Measurements from ENCODE around the gene MED25. TPM values are rescaled to one million over a fixed set of nuclear protein-coding genes. Genes with fewer than 3 reads are reported as not detected.

MED25 gene
- total and polyA plus RNA-seq, 2 experiments from 2014 or later: 45.6 to 58.6 TPM

- H3K4me3 Mint-ChIP-seq: no peak overlapping the region; the same call in 2 of the 3 replicates
- H3K4me1 Mint-ChIP-seq: peaks cover 17% of the 10 kb centered on the region; the same call in 2 of the 3 replicates
- Histone ChIP-seq H3K4me3 (no peak overlapping the region), H3K4me1 (ENCODE audit: insufficient read depth) (peaks cover 9% of the 10 kb centered on the region; the same call in 1 of the 2 replicates), H3K4me2 (no peak overlapping the region), H3K9me2 (ENCODE audit: insufficient read depth) (no peaks in the 10 kb centered on the region), H3F3A (replicated peaks; ENCODE audit: low read depth) (peaks cover 19% of the 10 kb centered on the region; the same call in 1 of the 2 replicates), H4K20me1 (replicated peaks; ENCODE audit: insufficient read depth) (peaks cover 8% of the 10 kb centered on the region), H2AFZ (no peak overlapping the region), H3K36me3 (ENCODE audit: insufficient read depth) (peaks cover 39% of the 10 kb centered on the region), H3K27ac (ENCODE audit: low read depth) (no peak overlapping the region), H3K79me2 (replicated peaks; ENCODE audit: insufficient read depth) (peaks cover 19% of the 10 kb centered on the region), H3K27me3 (ENCODE audit: insufficient read depth) (no peaks in the 10 kb centered on the region)
- H3K9me3 Mint-ChIP-seq: peaks cover 3% of the 10 kb centered on the region; the same call in 1 of the 3 replicates
- peaks cover 72% of the 10 kb centered on the region for H3K36me3 Mint-ChIP-seq (ENCODE audit: low read depth)
- TF ChIP-seq, protein P1, sequence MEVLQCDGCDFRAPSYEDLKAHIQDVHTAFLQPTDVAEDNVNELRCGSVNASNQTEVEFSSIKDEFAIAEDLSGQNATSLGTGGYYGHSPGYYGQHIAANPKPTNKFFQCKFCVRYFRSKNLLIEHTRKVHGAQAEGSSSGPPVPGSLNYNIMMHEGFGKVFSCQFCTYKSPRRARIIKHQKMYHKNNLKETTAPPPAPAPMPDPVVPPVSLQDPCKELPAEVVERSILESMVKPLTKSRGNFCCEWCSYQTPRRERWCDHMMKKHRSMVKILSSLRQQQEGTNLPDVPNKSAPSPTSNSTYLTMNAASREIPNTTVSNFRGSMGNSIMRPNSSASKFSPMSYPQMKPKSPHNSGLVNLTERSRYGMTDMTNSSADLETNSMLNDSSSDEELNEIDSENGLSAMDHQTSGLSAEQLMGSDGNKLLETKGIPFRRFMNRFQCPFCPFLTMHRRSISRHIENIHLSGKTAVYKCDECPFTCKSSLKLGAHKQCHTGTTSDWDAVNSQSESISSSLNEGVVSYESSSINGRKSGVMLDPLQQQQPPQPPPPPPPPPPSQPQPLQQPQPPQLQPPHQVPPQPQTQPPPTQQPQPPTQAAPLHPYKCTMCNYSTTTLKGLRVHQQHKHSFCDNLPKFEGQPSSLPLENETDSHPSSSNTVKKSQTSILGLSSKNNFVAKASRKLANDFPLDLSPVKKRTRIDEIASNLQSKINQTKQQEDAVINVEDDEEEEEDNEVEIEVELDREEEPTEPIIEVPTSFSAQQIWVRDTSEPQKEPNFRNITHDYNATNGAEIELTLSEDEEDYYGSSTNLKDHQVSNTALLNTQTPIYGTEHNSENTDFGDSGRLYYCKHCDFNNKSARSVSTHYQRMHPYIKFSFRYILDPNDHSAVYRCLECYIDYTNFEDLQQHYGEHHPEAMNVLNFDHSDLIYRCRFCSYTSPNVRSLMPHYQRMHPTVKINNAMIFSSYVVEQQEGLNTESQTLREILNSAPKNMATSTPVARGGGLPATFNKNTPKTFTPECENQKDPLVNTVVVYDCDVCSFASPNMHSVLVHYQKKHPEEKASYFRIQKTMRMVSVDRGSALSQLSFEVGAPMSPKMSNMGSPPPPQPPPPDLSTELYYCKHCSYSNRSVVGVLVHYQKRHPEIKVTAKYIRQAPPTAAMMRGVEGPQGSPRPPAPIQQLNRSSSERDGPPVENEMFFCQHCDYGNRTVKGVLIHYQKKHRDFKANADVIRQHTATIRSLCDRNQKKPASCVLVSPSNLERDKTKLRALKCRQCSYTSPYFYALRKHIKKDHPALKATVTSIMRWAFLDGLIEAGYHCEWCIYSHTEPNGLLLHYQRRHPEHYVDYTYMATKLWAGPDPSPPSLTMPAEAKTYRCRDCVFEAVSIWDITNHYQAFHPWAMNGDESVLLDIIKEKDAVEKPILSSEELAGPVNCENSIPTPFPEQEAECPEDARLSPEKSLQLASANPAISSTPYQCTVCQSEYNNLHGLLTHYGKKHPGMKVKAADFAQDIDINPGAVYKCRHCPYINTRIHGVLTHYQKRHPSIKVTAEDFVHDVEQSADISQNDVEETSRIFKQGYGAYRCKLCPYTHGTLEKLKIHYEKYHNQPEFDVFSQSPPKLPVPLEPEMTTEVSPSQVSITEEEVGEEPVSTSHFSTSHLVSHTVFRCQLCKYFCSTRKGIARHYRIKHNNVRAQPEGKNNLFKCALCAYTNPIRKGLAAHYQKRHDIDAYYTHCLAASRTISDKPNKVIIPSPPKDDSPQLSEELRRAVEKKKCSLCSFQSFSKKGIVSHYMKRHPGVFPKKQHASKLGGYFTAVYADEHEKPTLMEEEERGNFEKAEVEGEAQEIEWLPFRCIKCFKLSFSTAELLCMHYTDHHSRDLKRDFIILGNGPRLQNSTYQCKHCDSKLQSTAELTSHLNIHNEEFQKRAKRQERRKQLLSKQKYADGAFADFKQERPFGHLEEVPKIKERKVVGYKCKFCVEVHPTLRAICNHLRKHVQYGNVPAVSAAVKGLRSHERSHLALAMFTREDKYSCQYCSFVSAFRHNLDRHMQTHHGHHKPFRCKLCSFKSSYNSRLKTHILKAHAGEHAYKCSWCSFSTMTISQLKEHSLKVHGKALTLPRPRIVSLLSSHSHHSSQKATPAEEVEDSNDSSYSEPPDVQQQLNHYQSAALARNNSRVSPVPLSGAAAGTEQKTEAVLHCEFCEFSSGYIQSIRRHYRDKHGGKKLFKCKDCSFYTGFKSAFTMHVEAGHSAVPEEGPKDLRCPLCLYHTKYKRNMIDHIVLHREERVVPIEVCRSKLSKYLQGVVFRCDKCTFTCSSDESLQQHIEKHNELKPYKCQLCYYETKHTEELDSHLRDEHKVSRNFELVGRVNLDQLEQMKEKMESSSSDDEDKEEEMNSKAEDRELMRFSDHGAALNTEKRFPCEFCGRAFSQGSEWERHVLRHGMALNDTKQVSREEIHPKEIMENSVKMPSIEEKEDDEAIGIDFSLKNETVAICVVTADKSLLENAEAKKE (CRISPR knock-in tag; IDR thresholded peaks at IDR 0.05): no peak
- no peak for TF ChIP-seq ZNF331 (CRISPR knock-in tag; IDR thresholded peaks at IDR 0.05; ENCODE audit: low read depth)
- TF ChIP-seq CREB1 (CRISPR knock-in tag; IDR thresholded peaks at IDR 0.05; ENCODE audit: low read depth): no peak
- TF ChIP-seq, protein P2, sequence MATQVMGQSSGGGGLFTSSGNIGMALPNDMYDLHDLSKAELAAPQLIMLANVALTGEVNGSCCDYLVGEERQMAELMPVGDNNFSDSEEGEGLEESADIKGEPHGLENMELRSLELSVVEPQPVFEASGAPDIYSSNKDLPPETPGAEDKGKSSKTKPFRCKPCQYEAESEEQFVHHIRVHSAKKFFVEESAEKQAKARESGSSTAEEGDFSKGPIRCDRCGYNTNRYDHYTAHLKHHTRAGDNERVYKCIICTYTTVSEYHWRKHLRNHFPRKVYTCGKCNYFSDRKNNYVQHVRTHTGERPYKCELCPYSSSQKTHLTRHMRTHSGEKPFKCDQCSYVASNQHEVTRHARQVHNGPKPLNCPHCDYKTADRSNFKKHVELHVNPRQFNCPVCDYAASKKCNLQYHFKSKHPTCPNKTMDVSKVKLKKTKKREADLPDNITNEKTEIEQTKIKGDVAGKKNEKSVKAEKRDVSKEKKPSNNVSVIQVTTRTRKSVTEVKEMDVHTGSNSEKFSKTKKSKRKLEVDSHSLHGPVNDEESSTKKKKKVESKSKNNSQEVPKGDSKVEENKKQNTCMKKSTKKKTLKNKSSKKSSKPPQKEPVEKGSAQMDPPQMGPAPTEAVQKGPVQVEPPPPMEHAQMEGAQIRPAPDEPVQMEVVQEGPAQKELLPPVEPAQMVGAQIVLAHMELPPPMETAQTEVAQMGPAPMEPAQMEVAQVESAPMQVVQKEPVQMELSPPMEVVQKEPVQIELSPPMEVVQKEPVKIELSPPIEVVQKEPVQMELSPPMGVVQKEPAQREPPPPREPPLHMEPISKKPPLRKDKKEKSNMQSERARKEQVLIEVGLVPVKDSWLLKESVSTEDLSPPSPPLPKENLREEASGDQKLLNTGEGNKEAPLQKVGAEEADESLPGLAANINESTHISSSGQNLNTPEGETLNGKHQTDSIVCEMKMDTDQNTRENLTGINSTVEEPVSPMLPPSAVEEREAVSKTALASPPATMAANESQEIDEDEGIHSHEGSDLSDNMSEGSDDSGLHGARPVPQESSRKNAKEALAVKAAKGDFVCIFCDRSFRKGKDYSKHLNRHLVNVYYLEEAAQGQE (IDR thresholded peaks at IDR 0.05; ENCODE audit: unreplicated experiment): no peak
- no peak for TF ChIP-seq STAT1 (IDR thresholded peaks at IDR 0.05; ENCODE audit: unreplicated experiment)
- no peak for TF ChIP-seq EZH2 (IDR thresholded peaks at IDR 0.05; ENCODE audit: low read depth, unreplicated experiment)
- ATAC-seq (no peak), DNase-seq (ENCODE audit: low spot score) (peak; percentile 74)
- H3K27ac Mint-ChIP-seq: peak overlapping the region; percentile 81; the same call in 1 of the 2 replicates
- peaks cover 10% of the 10 kb centered on the region for H3K27me3 Mint-ChIP-seq (ENCODE audit: insufficient read depth, low read depth, poor library complexity)
Measured at GRCh38 chr19:49881672-49882394, 63.7 kb downstream of the MED25 start.

Measured in GM23338 (cell line).